HG02623 (cell line): Measurements from ENCODE around the gene PHLDB2.
A peak's percentile ranks its signal among the peaks of the same experiment; 100 is the strongest.

Source experiments
- ATAC-seq: cut with Tn5 transposase; IDR thresholded peaks from one replicate; pipeline ENCODE4 v1.9.1; 2021; ENCODE audit warnings: moderate library complexity; ENCODE audit not compliant: unreplicated experiment

PHLDB2 gene

DNA sequence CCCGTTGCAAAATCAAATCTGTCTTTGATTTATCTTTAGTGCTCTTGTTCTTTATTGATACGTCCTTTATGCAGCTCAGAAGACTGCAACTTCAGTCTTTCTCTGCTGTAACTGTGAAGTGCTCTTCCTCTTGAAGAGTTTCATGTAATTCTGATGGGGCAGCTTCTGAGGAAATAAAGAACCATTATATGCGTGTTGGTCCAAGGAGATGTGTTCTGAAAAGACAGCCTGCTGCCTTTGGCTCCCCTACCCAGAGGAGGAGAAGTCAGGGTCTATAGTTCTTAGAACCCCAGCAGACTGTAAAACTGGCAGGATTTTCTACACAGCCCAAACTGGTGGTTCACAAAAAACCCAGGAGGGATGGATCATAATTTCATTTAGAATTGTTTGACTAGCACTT is 97.4 kb downstream of the PHLDB2 start:
- no peak for ATAC-seq

DNA sequence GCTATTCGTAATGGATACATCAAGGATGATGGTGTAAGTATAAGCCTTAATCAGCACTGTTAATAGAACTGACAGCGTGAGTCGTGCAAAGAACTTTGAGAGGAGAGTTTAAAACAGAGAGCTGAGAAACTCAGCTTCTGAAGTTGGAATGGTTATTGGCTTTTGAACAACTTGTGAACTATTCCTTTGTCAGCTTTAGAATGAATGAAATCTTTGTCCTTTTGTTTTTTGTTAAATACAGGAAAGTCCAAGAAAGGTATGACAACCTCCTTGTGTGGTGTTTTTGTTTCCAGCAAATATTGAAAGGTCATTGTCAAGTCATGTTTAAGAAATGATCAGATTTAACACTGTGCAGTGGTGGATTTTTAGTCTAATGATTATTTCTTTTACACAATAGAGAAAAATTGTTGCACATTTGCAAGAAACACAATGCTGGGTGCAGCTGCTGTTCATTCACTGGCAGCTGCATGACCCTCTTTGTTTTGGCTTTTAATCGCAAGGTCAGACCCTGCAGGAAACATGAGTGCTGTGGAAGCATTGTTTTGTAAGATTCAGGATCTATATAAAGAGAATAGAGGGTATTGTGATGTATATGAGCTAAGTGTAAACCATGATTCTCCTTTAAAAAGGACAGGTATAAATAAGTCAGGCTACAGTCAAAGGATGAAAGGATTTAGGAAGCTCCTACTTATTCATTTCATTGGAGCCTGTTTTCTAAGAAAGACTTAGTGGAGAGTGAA is 98.1 kb downstream of the PHLDB2 start:
- no peak for ATAC-seq

DNA sequence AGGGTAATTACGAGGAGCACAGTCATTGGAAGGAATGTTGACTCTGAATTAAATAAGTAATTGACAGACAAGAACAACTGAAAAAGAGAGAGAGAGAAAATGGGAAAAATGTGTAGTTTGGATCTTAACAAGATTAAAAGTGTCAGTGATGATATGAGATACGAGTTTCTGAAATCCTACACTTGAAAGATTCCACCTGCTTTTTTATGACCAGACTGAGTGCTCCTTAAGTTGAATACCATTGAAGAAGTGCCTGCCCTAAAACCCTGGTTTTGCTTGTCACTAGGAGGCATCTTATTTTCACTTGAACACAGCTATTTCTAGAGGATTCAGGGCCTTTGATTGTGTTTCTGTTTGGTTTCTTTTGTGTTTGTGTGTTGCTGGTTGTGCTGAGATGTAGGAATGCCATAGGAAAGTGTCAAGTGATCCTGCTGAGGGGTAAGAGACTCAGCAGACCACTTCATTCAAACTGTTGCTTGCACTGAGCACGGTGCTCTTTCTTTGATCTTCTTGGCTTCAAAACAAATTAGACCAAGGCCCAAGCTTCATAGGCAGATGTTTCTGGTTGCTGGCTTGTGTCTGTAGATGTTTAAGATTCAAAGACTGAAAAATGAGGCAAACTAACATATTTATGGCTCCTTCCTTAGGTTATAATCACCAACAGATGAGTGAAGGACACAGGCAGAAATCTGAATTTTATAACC is 102.5 kb downstream of the PHLDB2 start:
- ATAC-seq = no peak

DNA sequence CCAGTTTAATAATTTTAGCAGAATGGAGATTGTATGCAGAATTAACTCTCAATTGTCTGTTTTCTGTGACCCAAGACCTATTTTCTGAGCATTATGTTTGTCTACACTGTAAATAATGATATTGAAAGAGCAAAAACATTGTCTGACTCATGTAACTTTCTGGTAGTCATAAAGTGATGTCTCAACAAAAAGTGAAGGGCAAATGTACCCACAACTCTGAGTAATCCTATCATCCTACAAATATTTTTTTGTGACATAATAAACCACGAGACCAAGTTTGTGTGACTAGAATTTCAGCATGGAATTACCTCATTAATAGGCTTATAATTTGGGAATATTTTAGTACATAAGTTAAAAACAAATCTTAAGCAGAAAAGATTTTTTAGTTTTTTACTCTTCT is 104.4 kb downstream of the PHLDB2 start:
- ATAC-seq = no peak

GRCh38 chr3:111965484-111965883 is 106.4 kb downstream of the PHLDB2 start:
- ATAC-seq = no peak

GRCh38 chr3:111967068-111967467 is 108.0 kb downstream of the PHLDB2 start:
- ATAC-seq = no peak

- peak; percentile 97 for ATAC-seq
Observed at GRCh38 chr3:111967651-111968274, 108.7 kb downstream of the PHLDB2 start.

GRCh38 chr3:111968319-111969054 is 109.4 kb downstream of the PHLDB2 start:
- ATAC-seq = no peak

GRCh38 chr3:111970376-111970775 is 111.3 kb downstream of the PHLDB2 start:
- no peak for ATAC-seq

DNA sequence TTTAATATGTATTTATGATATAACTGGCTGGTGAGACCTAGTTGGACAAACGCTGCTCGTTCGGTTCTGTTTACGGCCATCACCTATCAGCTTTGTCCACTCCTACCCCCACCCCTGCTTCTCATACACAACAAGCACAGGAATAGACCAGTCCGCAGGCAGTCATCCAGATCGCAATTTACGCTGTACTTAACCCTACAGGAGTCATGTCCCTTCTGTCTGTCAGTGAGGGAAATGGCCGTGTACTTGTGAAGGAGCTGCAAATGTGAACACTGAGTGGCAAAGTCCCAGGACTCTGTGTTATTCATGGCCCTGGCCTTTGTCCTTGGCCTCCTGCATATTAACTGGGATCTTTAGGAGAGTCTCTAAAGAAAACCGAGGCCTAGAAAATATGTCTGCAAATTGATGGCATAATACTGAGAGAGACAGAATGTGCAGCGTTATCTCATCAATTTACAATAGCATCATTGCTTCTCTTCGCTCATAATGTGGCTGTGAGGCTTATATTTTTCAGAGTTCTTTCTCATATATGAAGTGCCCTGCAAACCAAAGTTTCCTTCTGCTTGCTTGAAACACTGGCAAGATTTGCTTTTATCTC is 112.6 kb downstream of the PHLDB2 start:
- no peak for ATAC-seq

DNA sequence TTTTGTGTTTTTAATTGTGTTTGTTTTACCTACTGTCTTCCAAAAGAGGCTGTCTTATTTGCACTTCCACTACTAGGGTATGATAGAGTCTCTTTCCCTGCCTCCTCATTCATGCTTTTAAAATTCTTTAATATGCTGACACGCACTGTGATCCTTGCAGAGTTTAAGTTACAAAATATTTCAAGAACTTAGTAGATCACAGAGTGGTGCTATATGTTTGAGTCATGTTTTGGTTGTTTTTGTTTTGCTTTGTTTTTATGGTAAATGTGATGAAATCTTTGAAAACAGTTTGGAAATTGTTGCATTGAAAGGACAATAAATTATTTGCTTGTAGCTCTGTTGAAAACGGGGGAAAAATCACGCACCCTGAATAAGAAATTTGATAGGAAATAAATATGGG is 113.8 kb downstream of the PHLDB2 start:
- no peak for ATAC-seq

DNA sequence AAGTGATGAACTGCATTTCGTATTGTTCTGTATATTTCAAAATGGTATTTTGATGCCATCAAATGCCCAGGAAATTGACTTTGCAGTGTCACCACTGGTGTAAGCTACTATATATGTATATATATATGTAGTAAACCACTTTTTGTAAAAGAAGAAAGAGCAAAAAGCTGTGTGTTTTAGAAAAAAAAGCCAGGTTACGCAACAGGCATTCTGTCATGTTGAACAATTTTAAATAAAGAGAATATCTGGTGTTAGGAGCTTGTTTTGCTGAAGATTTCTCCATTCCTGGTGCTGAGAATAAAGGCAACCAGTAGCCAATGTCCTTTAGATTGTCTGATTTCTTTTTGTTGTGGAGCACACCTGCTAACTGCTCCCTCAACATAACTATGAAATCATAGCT is 116.1 kb downstream of the PHLDB2 start:
- ATAC-seq = no peak

DNA sequence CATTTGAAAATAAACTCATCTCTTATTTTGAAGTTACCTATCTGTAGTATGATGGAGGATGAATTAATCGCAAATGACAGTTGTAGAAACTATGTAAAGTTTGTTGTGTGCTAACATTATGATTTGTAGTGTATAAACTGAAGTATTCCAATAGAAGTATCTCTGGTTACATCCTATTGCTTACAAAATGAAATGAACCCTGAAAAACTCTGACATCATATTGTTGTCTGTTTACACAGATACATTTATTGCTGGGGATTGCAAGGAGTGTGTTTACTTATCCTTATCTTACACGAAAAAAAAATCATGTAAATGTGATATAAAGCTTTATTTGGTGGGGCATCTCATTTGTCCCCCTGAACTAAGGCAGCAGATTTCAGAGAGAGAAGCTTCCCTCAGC is 117.2 kb downstream of the PHLDB2 start:
- no peak for ATAC-seq

DNA sequence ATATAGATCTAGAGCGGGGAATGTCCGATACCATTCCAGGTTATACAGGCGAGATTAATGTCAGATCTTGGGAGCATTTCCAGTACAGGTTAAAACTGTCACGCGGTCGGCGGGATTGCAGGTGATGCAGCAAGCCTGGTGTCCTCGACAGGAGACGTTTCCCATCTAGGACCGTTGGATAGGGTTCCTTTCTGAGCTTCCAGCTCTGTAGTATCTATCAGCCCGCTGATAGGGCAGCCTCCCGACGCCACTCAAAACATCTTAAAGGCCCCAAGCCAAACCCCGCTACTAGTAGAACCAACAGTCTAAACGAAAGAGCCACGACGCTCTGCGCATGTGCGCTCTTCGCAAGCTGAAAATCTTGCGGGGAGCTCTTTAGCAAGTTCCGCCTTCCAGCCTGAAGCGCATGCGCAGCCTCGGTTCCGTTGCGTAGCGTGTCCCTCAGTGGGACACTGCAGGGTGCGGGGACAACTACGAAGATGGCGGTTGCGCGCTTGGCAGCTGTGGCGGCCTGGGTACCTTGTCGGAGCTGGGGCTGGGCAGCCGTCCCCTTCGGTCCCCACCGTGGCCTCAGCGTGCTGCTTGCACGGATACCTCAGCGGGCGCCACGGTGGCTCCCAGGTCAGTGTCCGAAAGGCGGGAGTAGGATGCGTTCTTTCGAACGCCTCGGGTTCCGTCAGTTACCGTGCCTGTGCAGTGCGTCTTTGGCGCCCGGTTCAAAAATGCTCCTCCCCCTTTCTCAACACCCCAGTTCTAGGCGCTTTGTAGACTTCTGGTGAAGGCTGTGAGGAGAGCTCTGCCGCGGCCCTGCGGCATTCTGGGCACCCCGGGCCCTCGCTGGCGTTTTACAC is 119.7 kb downstream of the PHLDB2 start, which contains the start of gene ABHD10:
ABHD10 (plus strand) TSS at position 444 of the 851 bp plus-strand sequence; CDS start at position 480, 36 bp downstream.
- peak; percentile 93 for ATAC-seq

GRCh38 chr3:111979434-111980038 is 120.5 kb downstream of the PHLDB2 start:
- ATAC-seq = peak; percentile 37

- ATAC-seq = no peak
Observed at GRCh38 chr3:111980716-111981456, 121.8 kb downstream of the PHLDB2 start.

- ATAC-seq = no peak
Observed at GRCh38 chr3:111981457-111981763, 122.3 kb downstream of the PHLDB2 start.

- no peak for ATAC-seq
Observed at GRCh38 chr3:111984636-111985298, 125.7 kb downstream of the PHLDB2 start.
